ENCODE measurements around the gene PRDM16.

Gene PRDM16

GRCh38 chr1:3466366-3467075, 397.5 kb downstream of the PRDM16 start:
- TF ChIP-seq CTCF (IDR thresholded peaks at IDR 0.05; ENCODE audit: insufficient read depth, low read length, poor library complexity, severe bottlenecking), result no peak
- Histone ChIP-seq H3K27me3 (replicated peaks; ENCODE audit: control insufficient read depth, insufficient read depth, low read length) (peaks cover 1% of the 10 kb centered on the region; the same call in 1 of the 2 replicates), H3K36me3 (ENCODE audit: control insufficient read depth, insufficient read depth, low read length) (no peaks in the 10 kb centered on the region), H3K4me3 (replicated peaks; ENCODE audit: low read depth, low read length) (no peak overlapping the region)
- no peak for DNase-seq (ENCODE audit: extremely low read depth, insufficient read length)

GRCh38 chr1:3467096-3468036, 398.4 kb downstream of the PRDM16 start:
- Histone ChIP-seq H3K36me3 (ENCODE audit: control insufficient read depth, insufficient read depth, low read length) (no peaks in the 10 kb centered on the region), H3K27me3 (replicated peaks; ENCODE audit: control insufficient read depth, insufficient read depth, low read length) (peaks cover 1% of the 10 kb centered on the region; the same call in 1 of the 2 replicates), H3K4me3 (replicated peaks; ENCODE audit: low read depth, low read length) (no peak overlapping the region)
- no peak for DNase-seq (ENCODE audit: extremely low read depth, insufficient read length)
- TF ChIP-seq CTCF (IDR thresholded peaks at IDR 0.05; ENCODE audit: insufficient read depth, low read length, poor library complexity, severe bottlenecking), result no peak

- no peak for TF ChIP-seq CTCF (IDR thresholded peaks at IDR 0.05; ENCODE audit: insufficient read depth, low read length, poor library complexity, severe bottlenecking)
- Histone ChIP-seq H3K4me3 (replicated peaks; ENCODE audit: low read depth, low read length) (no peak overlapping the region), H3K27me3 (replicated peaks; ENCODE audit: control insufficient read depth, insufficient read depth, low read length) (peaks cover 1% of the 10 kb centered on the region; the same call in 1 of the 2 replicates), H3K36me3 (ENCODE audit: control insufficient read depth, insufficient read depth, low read length) (no peaks in the 10 kb centered on the region)
- DNase-seq (ENCODE audit: extremely low read depth, insufficient read length), result no peak
Measured at GRCh38 chr1:3468236-3469103, 399.5 kb downstream of the PRDM16 start.

GRCh38 chr1:3469104-3469848, 400.3 kb downstream of the PRDM16 start:
- TF ChIP-seq CTCF (IDR thresholded peaks at IDR 0.05; ENCODE audit: insufficient read depth, low read length, poor library complexity, severe bottlenecking), result no peak
- no peak for DNase-seq (ENCODE audit: extremely low read depth, insufficient read length)
- no peaks in the 10 kb centered on the region for H3K36me3 ChIP-seq (ENCODE audit: control insufficient read depth, insufficient read depth, low read length)
- peaks cover 1% of the 10 kb centered on the region; the same call in 1 of the 2 replicates for H3K27me3 ChIP-seq (replicated peaks; ENCODE audit: control insufficient read depth, insufficient read depth, low read length)
- H3K4me3 ChIP-seq (replicated peaks; ENCODE audit: low read depth, low read length), result no peak overlapping the region

Data from GM06990 (cell line).